ENCODE results near the gene ARHGAP11A. TPM values are rescaled to one million over a fixed set of nuclear protein-coding genes. Genes with fewer than 3 reads are reported as not detected.

ARHGAP11A gene
- total and polyA plus RNA-seq, 2 experiments from 2014 or later, result 13.0 to 13.2 TPM

GRCh38 chr15:32687556-32687955, 72.3 kb downstream of the ARHGAP11A start:
- H3K27me3 ChIP-seq (replicated peaks; ENCODE audit: insufficient read depth), result no peaks in the 10 kb centered on the region
- TF ChIP-seq EZH2phosphoT487 (IDR thresholded peaks at IDR 0.05; ENCODE audit: insufficient read depth, low read depth), result no peak
- no peak for TF ChIP-seq EZH2 (IDR thresholded peaks at IDR 0.05; ENCODE audit: insufficient read depth, poor library complexity, severe bottlenecking)
- peaks cover 56% of the 10 kb centered on the region for H3K4me1 ChIP-seq (ENCODE audit: insufficient read depth)
- H4K20me1 ChIP-seq (ENCODE audit: insufficient read depth), result no peaks in the 10 kb centered on the region
- no peaks in the 10 kb centered on the region for H3K36me3 ChIP-seq (ENCODE audit: low read depth)
- peaks cover 30% of the 10 kb centered on the region for H3K79me2 ChIP-seq (ENCODE audit: insufficient read depth)
- H2AFZ ChIP-seq, result no peak overlapping the region
- no peak overlapping the region for H3K4me3 ChIP-seq
- DNase-seq, result peak; percentile 84
- whole genome bisulfite sequencing, 2 experiments (ENCODE audit: low coverage in 1 of 2, low lambda C conversion rate in 2 of 2, missing lambda C conversion rate in 2 of 2), result 0 to 1% methylated on average over 5 of the region's 5 CpGs
- no peaks in the 10 kb centered on the region for H3K9me3 ChIP-seq (ENCODE audit: low read depth)
- peak overlapping the region; percentile 61 for H3K9ac ChIP-seq
- H3K27ac ChIP-seq, result peak overlapping the region; percentile 97
- in situ Hi-C loops (cut with MboI), result no loop called here
- H3F3A ChIP-seq (ENCODE audit: insufficient read depth), result peaks cover 52% of the 10 kb centered on the region
- H3K9me2 ChIP-seq (ENCODE audit: insufficient read depth), result no peaks in the 10 kb centered on the region
- H3K4me2 ChIP-seq (ENCODE audit: unreplicated experiment), result peak overlapping the region; percentile 26

- H3K4me2 ChIP-seq (ENCODE audit: unreplicated experiment), result peak overlapping the region; percentile 26
- no peaks in the 10 kb centered on the region for H3K27me3 ChIP-seq (replicated peaks; ENCODE audit: insufficient read depth)
- peaks cover 46% of the 10 kb centered on the region for H3F3A ChIP-seq (ENCODE audit: insufficient read depth)
- no peaks in the 10 kb centered on the region for H3K9me3 ChIP-seq (ENCODE audit: low read depth)
- 3 to 5% methylated on average over 2 of the region's 2 CpGs for WGBS, 2 experiments (ENCODE audit: low coverage in 1 of 2, low lambda C conversion rate in 2 of 2, missing lambda C conversion rate in 2 of 2)
- peaks cover 51% of the 10 kb centered on the region for H3K4me1 ChIP-seq (ENCODE audit: insufficient read depth)
- H3K27ac ChIP-seq, result peak overlapping the region; percentile 97
- in situ Hi-C loops (cut with MboI), result no loop called here
- DNase-seq, result peak; percentile 81
- no peaks in the 10 kb centered on the region for H4K20me1 ChIP-seq (ENCODE audit: insufficient read depth)
- H3K9me2 ChIP-seq (ENCODE audit: insufficient read depth), result no peaks in the 10 kb centered on the region
- H3K79me2 ChIP-seq (ENCODE audit: insufficient read depth), result peaks cover 30% of the 10 kb centered on the region
- H3K36me3 ChIP-seq (ENCODE audit: low read depth), result no peaks in the 10 kb centered on the region
- H2AFZ ChIP-seq, result no peak overlapping the region
- TF ChIP-seq EZH2 (IDR thresholded peaks at IDR 0.05; ENCODE audit: insufficient read depth, poor library complexity, severe bottlenecking) (no peak), EZH2phosphoT487 (IDR thresholded peaks at IDR 0.05; ENCODE audit: insufficient read depth, low read depth) (no peak)
- peak overlapping the region; percentile 61 for H3K9ac ChIP-seq
- no peak overlapping the region for H3K4me3 ChIP-seq
Observed at GRCh38 chr15:32688151-32688639, 72.9 kb downstream of the ARHGAP11A start.

Small RNA genes within 50 kb of the gene (small RNA-seq; reads per million reads assigned to genes)
- gene RN7SL286P (ENCODE audit: low read depth, low replicate concordance), result not detected

Other genes starting within 250 kb of the ARHGAP11A start
- gene GOLGA8K, start 212.2 kb upstream of the ARHGAP11A start, total RNA-seq (2014; rRNA removed; shearing (Covaris generic)), result not detected in 2 replicates
- gene GOLGA8K, start 212.2 kb upstream of the ARHGAP11A start, polyA plus RNA-seq (2016; fragmentation: Nextera tagmentation; extraction: Ambion mirVana), result not detected in 2 replicates
- not detected in 2 replicates for gene GOLGA8O, start 159.9 kb upstream of the ARHGAP11A start, total RNA-seq (2014; rRNA removed; shearing (Covaris generic))
- gene GOLGA8O, start 159.9 kb upstream of the ARHGAP11A start, polyA plus RNA-seq (2016; fragmentation: Nextera tagmentation; extraction: Ambion mirVana), result not detected in 2 replicates
- gene GOLGA8N, start 22.0 kb upstream of the ARHGAP11A start, total RNA-seq (2014; rRNA removed; shearing (Covaris generic)), result 0.63 and 0.65 TPM in 2 replicates
- 0.35 and 0.39 TPM in 2 replicates for gene GOLGA8N, start 22.0 kb upstream of the ARHGAP11A start, polyA plus RNA-seq (2016; fragmentation: Nextera tagmentation; extraction: Ambion mirVana)
- 16.2 and 26.1 TPM in 2 replicates for gene SCG5, start 26.2 kb downstream of the ARHGAP11A start, total RNA-seq (2014; rRNA removed; shearing (Covaris generic))
- 19.5 and 20.5 TPM in 2 replicates for gene SCG5, start 26.2 kb downstream of the ARHGAP11A start, polyA plus RNA-seq (2016; fragmentation: Nextera tagmentation; extraction: Ambion mirVana)
- 935 and 1,005 TPM in 2 replicates for gene GREM1, start 102.5 kb downstream of the ARHGAP11A start, total RNA-seq (2014; rRNA removed; shearing (Covaris generic))
- 575 and 584 TPM in 2 replicates for gene GREM1, start 102.5 kb downstream of the ARHGAP11A start, polyA plus RNA-seq (2016; fragmentation: Nextera tagmentation; extraction: Ambion mirVana)

All from GM23248 (cell line).